ENCODE data around the gene POLN. TPM values are rescaled to one million over a fixed set of nuclear protein-coding genes. Genes with fewer than 3 reads are reported as not detected.

POLN gene
- total RNA-seq, 1 experiment from 2014 or later: 1.3 TPM

DNA sequence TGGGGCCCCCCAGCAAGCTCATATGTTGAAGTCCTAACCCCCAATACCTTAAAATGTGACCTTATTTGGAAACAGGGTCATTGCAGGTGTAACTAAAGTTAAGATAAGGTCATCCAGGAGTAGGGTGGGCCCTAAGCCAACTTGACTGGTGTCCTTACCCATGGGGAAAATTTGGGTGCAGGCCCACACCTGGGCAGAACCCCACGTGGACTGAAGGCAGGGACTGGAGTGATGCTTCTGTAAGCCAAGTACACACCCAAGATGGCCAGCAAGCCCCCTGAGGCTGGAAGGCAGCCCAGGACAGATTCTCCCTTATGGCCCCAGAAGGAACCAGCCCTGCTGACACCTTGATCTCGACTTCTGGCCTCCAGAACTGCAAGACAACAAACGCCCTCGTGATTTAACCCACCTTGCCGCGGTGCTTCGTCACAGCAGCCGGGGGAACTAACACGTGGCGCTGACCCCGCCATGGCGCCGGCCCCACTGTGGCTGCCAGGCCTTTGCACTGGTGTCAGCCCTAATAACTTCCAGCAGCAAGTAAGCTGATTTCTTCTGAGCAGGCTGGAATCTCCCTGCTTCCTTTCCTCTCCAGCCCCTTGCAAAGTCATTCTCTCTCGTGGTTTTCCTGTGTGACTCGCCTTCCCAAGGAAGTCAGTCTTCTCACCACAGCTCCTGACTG is 43.2 kb upstream of the POLN start:
- Histone ChIP-seq H3F3A (ENCODE audit: insufficient read depth, low read depth) (no peaks in the 10 kb centered on the region; the same call in 1 of the 2 replicates), H3K4me1 (replicated peaks; ENCODE audit: insufficient read depth) (no peaks in the 10 kb centered on the region), H3K36me3 (ENCODE audit: low read depth) (no peaks in the 10 kb centered on the region), H3K4me2 (no peak overlapping the region), H3K9me2 (ENCODE audit: insufficient read depth) (no peaks in the 10 kb centered on the region), H3K27me3 (ENCODE audit: insufficient read depth, low read depth) (peaks cover 36% of the 10 kb centered on the region), H4K20me1 (ENCODE audit: insufficient read depth) (no peaks in the 10 kb centered on the region), H3K9me3 (ENCODE audit: insufficient read depth, low read depth) (no peaks in the 10 kb centered on the region), H2AFZ (no peak overlapping the region), H3K4me3 (no peak overlapping the region), H3K27ac (no peak overlapping the region), H3K79me2 (ENCODE audit: low read depth) (no peaks in the 10 kb centered on the region)
- ChIA-PET CTCF (no interaction called here), POLR2A (ENCODE audit: unreplicated experiment) (no interaction called here)
- TF ChIP-seq EZH2 (IDR thresholded peaks at IDR 0.05; ENCODE audit: low read depth): no peak
- TF ChIP-seq, protein P1, sequence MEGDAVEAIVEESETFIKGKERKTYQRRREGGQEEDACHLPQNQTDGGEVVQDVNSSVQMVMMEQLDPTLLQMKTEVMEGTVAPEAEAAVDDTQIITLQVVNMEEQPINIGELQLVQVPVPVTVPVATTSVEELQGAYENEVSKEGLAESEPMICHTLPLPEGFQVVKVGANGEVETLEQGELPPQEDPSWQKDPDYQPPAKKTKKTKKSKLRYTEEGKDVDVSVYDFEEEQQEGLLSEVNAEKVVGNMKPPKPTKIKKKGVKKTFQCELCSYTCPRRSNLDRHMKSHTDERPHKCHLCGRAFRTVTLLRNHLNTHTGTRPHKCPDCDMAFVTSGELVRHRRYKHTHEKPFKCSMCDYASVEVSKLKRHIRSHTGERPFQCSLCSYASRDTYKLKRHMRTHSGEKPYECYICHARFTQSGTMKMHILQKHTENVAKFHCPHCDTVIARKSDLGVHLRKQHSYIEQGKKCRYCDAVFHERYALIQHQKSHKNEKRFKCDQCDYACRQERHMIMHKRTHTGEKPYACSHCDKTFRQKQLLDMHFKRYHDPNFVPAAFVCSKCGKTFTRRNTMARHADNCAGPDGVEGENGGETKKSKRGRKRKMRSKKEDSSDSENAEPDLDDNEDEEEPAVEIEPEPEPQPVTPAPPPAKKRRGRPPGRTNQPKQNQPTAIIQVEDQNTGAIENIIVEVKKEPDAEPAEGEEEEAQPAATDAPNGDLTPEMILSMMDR (conservative IDR thresholded peaks at IDR 0.05): no peak
- intact Hi-C loops (cut with micrococcal nuclease; ENCODE audit: unreplicated experiment): no loop called here
- DNase-seq: no peak
- no TSS peak for BruUV-seq (replicated peaks)

DNA sequence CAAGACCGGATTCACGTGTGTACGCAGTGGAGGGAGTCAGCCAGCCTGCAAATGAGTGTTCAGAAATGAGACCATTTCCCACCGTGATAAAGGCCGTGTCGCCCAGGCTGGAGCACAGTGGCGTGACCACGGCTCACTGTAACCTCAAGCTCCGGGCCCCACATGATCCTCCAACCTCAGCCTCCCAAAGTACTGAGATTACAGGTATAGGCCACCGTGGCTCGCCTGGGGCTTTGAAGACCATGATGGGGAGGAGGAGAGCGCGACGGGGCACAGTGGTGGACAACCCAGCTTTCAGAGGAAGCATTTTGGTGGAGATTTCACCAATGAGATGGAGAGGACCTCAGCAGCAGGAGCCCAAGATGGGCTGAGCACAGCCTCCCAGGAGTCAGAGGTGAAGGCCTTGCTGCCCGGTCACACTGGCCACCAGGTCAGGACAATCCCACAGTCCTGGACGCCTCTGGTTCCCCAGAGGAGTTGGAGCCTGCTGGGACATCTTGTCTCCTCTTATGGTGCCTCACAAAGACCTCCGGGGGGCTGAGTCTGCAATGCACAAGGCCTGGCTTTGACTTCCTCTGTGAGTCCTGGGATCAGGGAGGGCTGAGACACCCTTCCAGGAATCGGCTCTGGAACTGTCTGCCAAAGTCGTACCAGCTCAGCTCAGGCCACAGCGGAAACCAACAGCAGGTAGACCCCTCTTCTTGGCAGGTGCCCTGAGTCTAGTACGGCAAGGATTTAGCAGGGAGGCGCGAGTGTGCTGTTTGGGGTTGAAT is 42.4 kb upstream of the POLN start:
- CTCF ChIA-PET: no interaction called here
- Histone ChIP-seq H4K20me1 (ENCODE audit: insufficient read depth) (no peaks in the 10 kb centered on the region), H3K4me3 (no peak overlapping the region), H3K79me2 (ENCODE audit: low read depth) (no peaks in the 10 kb centered on the region), H3K4me2 (no peak overlapping the region), H3K27me3 (ENCODE audit: insufficient read depth, low read depth) (peaks cover 41% of the 10 kb centered on the region), H3K9me2 (ENCODE audit: insufficient read depth) (no peaks in the 10 kb centered on the region), H3K4me1 (replicated peaks; ENCODE audit: insufficient read depth) (no peaks in the 10 kb centered on the region), H3K36me3 (ENCODE audit: low read depth) (no peaks in the 10 kb centered on the region), H3F3A (ENCODE audit: insufficient read depth, low read depth) (no peaks in the 10 kb centered on the region; the same call in 1 of the 2 replicates), H3K9me3 (ENCODE audit: insufficient read depth, low read depth) (no peaks in the 10 kb centered on the region), H2AFZ (no peak overlapping the region), H3K27ac (no peak overlapping the region)
- POLR2A ChIA-PET (ENCODE audit: unreplicated experiment): no interaction called here
- intact Hi-C loops (cut with micrococcal nuclease; ENCODE audit: unreplicated experiment): no loop called here
- BruUV-seq (replicated peaks): no TSS peak
- no peak for TF ChIP-seq EZH2 (IDR thresholded peaks at IDR 0.05; ENCODE audit: low read depth)
- TF ChIP-seq, protein P1 (conservative IDR thresholded peaks at IDR 0.05): no peak
- DNase-seq: no peak

DNA sequence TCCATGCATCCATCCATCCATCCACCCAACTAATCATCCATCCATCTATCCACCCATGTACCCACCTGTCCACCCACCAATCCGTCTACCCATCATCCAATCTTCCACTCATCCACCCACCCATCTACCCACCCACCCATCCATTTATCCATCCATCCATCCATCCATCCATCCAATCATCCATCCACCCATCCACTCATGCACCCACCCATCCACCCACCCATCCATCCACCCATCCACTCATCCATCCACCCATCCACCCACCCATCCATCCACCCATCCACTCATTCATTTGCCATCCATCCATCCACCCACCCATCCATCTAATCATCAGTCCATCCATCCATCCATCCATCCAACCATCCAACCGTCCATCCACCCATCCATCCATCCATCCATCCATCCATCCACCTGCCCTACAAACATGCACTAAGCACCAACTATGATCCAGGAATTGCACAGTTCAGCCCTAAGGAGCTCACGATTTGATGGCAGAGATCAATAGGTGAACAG is 41.3 kb upstream of the POLN start:
- CTCF ChIA-PET: no interaction called here
- no peaks in the 10 kb centered on the region for H3K79me2 ChIP-seq (ENCODE audit: low read depth)
- H3K9me3 ChIP-seq (ENCODE audit: insufficient read depth, low read depth): no peaks in the 10 kb centered on the region
- no peaks in the 10 kb centered on the region for H4K20me1 ChIP-seq (ENCODE audit: insufficient read depth)
- H3F3A ChIP-seq (ENCODE audit: insufficient read depth, low read depth): no peaks in the 10 kb centered on the region; the same call in 1 of the 2 replicates
- no TSS peak for BruUV-seq (replicated peaks)
- intact Hi-C loops (cut with micrococcal nuclease; ENCODE audit: unreplicated experiment): no loop called here
- DNase-seq: no peak
- H3K27ac ChIP-seq: no peak overlapping the region
- H3K4me1 ChIP-seq (replicated peaks; ENCODE audit: insufficient read depth): no peaks in the 10 kb centered on the region
- H3K36me3 ChIP-seq (ENCODE audit: low read depth): no peaks in the 10 kb centered on the region
- POLR2A ChIA-PET (ENCODE audit: unreplicated experiment): no interaction called here
- peaks cover 40% of the 10 kb centered on the region for H3K27me3 ChIP-seq (ENCODE audit: insufficient read depth, low read depth)
- no peaks in the 10 kb centered on the region for H3K9me2 ChIP-seq (ENCODE audit: insufficient read depth)
- no peak for TF ChIP-seq EZH2 (IDR thresholded peaks at IDR 0.05; ENCODE audit: low read depth)
- TF ChIP-seq, protein P1 (conservative IDR thresholded peaks at IDR 0.05): no peak
- no peak overlapping the region for H3K4me3 ChIP-seq
- H3K4me2 ChIP-seq: no peak overlapping the region
- no peak overlapping the region for H2AFZ ChIP-seq

Measured in PC-9 (cell line).